Measurements from ENCODE around the gene SIGLEC11. TPM values are rescaled to one million over a fixed set of nuclear protein-coding genes. Genes with fewer than 3 reads are reported as not detected.

SIGLEC11 gene
- total and polyA plus RNA-seq, 2 experiments from 2014 or later = not detected

DNA sequence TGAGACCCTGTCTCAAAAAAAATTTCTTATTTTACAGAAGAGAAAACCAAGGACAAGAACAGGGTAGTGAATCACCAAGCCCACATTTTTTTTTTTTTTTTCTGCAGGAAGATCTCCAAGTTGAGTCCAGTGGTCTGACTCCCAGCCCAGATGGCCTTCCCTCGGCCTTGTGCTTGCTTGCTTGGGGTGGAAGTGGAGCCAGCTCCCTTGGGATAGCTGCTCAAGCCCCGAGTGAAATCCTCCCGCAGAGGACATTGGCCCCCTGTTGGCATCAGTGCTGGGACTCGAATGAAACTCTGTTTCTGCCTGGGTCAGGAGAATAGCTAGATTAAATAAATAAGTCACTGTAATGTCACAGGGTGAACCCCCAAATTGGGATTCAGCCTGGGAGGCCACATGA lies 22.3 kb downstream of the SIGLEC11 start (continued):
- TF ChIP-seq, protein P1, sequence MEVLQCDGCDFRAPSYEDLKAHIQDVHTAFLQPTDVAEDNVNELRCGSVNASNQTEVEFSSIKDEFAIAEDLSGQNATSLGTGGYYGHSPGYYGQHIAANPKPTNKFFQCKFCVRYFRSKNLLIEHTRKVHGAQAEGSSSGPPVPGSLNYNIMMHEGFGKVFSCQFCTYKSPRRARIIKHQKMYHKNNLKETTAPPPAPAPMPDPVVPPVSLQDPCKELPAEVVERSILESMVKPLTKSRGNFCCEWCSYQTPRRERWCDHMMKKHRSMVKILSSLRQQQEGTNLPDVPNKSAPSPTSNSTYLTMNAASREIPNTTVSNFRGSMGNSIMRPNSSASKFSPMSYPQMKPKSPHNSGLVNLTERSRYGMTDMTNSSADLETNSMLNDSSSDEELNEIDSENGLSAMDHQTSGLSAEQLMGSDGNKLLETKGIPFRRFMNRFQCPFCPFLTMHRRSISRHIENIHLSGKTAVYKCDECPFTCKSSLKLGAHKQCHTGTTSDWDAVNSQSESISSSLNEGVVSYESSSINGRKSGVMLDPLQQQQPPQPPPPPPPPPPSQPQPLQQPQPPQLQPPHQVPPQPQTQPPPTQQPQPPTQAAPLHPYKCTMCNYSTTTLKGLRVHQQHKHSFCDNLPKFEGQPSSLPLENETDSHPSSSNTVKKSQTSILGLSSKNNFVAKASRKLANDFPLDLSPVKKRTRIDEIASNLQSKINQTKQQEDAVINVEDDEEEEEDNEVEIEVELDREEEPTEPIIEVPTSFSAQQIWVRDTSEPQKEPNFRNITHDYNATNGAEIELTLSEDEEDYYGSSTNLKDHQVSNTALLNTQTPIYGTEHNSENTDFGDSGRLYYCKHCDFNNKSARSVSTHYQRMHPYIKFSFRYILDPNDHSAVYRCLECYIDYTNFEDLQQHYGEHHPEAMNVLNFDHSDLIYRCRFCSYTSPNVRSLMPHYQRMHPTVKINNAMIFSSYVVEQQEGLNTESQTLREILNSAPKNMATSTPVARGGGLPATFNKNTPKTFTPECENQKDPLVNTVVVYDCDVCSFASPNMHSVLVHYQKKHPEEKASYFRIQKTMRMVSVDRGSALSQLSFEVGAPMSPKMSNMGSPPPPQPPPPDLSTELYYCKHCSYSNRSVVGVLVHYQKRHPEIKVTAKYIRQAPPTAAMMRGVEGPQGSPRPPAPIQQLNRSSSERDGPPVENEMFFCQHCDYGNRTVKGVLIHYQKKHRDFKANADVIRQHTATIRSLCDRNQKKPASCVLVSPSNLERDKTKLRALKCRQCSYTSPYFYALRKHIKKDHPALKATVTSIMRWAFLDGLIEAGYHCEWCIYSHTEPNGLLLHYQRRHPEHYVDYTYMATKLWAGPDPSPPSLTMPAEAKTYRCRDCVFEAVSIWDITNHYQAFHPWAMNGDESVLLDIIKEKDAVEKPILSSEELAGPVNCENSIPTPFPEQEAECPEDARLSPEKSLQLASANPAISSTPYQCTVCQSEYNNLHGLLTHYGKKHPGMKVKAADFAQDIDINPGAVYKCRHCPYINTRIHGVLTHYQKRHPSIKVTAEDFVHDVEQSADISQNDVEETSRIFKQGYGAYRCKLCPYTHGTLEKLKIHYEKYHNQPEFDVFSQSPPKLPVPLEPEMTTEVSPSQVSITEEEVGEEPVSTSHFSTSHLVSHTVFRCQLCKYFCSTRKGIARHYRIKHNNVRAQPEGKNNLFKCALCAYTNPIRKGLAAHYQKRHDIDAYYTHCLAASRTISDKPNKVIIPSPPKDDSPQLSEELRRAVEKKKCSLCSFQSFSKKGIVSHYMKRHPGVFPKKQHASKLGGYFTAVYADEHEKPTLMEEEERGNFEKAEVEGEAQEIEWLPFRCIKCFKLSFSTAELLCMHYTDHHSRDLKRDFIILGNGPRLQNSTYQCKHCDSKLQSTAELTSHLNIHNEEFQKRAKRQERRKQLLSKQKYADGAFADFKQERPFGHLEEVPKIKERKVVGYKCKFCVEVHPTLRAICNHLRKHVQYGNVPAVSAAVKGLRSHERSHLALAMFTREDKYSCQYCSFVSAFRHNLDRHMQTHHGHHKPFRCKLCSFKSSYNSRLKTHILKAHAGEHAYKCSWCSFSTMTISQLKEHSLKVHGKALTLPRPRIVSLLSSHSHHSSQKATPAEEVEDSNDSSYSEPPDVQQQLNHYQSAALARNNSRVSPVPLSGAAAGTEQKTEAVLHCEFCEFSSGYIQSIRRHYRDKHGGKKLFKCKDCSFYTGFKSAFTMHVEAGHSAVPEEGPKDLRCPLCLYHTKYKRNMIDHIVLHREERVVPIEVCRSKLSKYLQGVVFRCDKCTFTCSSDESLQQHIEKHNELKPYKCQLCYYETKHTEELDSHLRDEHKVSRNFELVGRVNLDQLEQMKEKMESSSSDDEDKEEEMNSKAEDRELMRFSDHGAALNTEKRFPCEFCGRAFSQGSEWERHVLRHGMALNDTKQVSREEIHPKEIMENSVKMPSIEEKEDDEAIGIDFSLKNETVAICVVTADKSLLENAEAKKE (CRISPR knock-in tag; IDR thresholded peaks at IDR 0.05) = no peak
- TF ChIP-seq NANOG (IDR thresholded peaks at IDR 0.05; ENCODE audit: borderline replicate concordance) (no peak), STAT1 (IDR thresholded peaks at IDR 0.05; ENCODE audit: unreplicated experiment) (no peak), EZH2 (IDR thresholded peaks at IDR 0.05; ENCODE audit: low read depth, unreplicated experiment) (no peak), ZNF114 (CRISPR knock-in tag; IDR thresholded peaks at IDR 0.05) (no peak), JUNB (IDR thresholded peaks at IDR 0.05; ENCODE audit: unreplicated experiment) (no peak), POLR2AphosphoS5 (IDR thresholded peaks at IDR 0.05; ENCODE audit: low read depth) (no peak)
- TF ChIP-seq, protein P2, sequence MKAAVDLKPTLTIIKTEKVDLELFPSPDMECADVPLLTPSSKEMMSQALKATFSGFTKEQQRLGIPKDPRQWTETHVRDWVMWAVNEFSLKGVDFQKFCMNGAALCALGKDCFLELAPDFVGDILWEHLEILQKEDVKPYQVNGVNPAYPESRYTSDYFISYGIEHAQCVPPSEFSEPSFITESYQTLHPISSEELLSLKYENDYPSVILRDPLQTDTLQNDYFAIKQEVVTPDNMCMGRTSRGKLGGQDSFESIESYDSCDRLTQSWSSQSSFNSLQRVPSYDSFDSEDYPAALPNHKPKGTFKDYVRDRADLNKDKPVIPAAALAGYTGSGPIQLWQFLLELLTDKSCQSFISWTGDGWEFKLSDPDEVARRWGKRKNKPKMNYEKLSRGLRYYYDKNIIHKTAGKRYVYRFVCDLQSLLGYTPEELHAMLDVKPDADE (IDR thresholded peaks at IDR 0.05) = no peak

DNA sequence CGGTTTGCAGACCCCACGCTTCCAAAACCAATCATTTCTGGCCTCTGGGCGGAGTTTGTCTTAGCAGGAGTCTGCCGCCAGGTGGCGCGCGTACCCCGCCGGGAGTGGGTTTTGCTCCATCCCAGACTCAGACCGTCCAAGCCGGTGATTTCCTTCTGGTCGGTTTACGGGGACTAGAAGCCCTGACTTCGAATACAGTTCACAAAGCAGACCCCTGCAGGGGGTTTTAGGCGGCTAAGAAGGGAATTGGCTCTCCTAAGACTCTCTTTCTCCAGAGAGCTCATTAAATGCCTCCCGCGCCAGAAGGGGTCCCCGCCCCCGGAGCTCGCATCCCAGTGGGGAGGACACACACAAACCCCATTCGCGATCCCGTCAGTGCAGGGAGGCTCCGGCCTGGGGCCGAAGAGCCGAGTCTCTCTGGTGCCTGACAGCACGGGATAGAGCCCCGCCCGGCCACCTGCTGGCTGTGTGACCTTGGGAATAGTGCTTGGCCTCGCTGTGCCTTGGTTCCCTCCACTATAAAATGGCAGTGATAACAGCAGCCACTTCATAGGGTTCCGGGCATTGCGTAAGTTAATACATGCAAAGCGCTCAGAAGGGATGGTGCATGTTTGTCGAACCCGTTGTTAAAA lies 23.1 kb downstream of the SIGLEC11 start:
- DNase-seq (ENCODE audit: low spot score) = peak; percentile 94
- peaks cover 9% of the 10 kb centered on the region for H3K36me3 Mint-ChIP-seq (ENCODE audit: low read depth)
- no peak overlapping the region for H3K27ac Mint-ChIP-seq
- ATAC-seq = peak; percentile 90
- Histone ChIP-seq H3K79me2 (replicated peaks; ENCODE audit: insufficient read depth) (no peaks in the 10 kb centered on the region), H3K4me1 (ENCODE audit: insufficient read depth) (no peaks in the 10 kb centered on the region; the same call in 1 of the 2 replicates), H3K36me3 (ENCODE audit: insufficient read depth) (no peaks in the 10 kb centered on the region), H2AFZ (peak overlapping the region; percentile 61; the same call in 1 of the 2 replicates), H3K9me2 (ENCODE audit: insufficient read depth) (no peaks in the 10 kb centered on the region), H3F3A (replicated peaks; ENCODE audit: low read depth) (0 out of 2 replicates have a peak, but pooled peaks cover 4% of the 10 kb centered on the region), H4K20me1 (replicated peaks; ENCODE audit: insufficient read depth) (no peaks in the 10 kb centered on the region), H3K4me3 (peak overlapping the region; percentile 49), H3K4me2 (peak overlapping the region; percentile 79), H3K27ac (ENCODE audit: low read depth) (no peak overlapping the region), H3K27me3 (ENCODE audit: insufficient read depth) (no peaks in the 10 kb centered on the region)
- peaks cover 11% of the 10 kb centered on the region for H3K27me3 Mint-ChIP-seq (ENCODE audit: insufficient read depth, low read depth, poor library complexity)
- H3K4me3 Mint-ChIP-seq = no peak overlapping the region
- no peaks in the 10 kb centered on the region for H3K9me3 Mint-ChIP-seq
- H3K4me1 Mint-ChIP-seq = no peaks in the 10 kb centered on the region
- no peak for TF ChIP-seq JUNB (IDR thresholded peaks at IDR 0.05; ENCODE audit: unreplicated experiment)
- TF ChIP-seq NANOG (IDR thresholded peaks at IDR 0.05; ENCODE audit: borderline replicate concordance) = no peak
- TF ChIP-seq EZH2phosphoT487 (IDR thresholded peaks at IDR 0.05; ENCODE audit: unreplicated experiment) = no peak
- TF ChIP-seq STAT1 (IDR thresholded peaks at IDR 0.05; ENCODE audit: unreplicated experiment) = no peak
- TF ChIP-seq, protein P3, sequence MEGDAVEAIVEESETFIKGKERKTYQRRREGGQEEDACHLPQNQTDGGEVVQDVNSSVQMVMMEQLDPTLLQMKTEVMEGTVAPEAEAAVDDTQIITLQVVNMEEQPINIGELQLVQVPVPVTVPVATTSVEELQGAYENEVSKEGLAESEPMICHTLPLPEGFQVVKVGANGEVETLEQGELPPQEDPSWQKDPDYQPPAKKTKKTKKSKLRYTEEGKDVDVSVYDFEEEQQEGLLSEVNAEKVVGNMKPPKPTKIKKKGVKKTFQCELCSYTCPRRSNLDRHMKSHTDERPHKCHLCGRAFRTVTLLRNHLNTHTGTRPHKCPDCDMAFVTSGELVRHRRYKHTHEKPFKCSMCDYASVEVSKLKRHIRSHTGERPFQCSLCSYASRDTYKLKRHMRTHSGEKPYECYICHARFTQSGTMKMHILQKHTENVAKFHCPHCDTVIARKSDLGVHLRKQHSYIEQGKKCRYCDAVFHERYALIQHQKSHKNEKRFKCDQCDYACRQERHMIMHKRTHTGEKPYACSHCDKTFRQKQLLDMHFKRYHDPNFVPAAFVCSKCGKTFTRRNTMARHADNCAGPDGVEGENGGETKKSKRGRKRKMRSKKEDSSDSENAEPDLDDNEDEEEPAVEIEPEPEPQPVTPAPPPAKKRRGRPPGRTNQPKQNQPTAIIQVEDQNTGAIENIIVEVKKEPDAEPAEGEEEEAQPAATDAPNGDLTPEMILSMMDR (conservative IDR thresholded peaks at IDR 0.05; ENCODE audit: low read depth in 2 of 2) = peak; percentile 98 to 99
